ENCODE results near the gene EPS8. TPM values are rescaled to one million over a fixed set of nuclear protein-coding genes. Genes with fewer than 3 reads are reported as not detected.

Gene EPS8
- total RNA-seq, 1 donor from 2014 or later: 31.7 TPM

DNA sequence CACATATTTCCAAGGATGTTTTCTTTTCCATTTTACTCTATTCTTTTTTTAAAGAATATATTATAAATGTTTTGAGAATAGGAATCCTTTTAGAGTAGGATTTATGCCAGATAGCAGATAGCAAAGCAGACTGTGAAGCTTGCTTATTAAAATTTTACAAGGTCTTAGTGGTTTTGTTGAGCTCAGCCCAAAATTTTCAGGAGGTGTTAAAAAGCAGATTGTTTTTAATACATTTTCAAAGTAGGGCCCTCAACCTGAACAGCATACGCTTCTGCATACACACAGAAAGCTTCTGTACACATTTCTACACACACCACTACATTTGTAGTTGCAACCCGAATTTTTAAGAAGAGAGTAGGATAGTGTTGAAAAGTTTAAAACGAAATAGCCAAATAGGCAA lies 151.0 kb downstream of the EPS8 start:
- no peak for DNase-seq (ENCODE audit: extremely low spot score, unreplicated experiment)
- Mint-ChIP-seq H3K9me3 (no peaks in the 10 kb centered on the region), H3K4me3 (no peak overlapping the region), H3K36me3 (peaks cover 38% of the 10 kb centered on the region), H3K27ac (no peak overlapping the region), H3K4me1 (ENCODE audit: unreplicated experiment) (no peaks in the 10 kb centered on the region), H3K27me3 (no peaks in the 10 kb centered on the region)
- TF ChIP-seq, protein P1, sequence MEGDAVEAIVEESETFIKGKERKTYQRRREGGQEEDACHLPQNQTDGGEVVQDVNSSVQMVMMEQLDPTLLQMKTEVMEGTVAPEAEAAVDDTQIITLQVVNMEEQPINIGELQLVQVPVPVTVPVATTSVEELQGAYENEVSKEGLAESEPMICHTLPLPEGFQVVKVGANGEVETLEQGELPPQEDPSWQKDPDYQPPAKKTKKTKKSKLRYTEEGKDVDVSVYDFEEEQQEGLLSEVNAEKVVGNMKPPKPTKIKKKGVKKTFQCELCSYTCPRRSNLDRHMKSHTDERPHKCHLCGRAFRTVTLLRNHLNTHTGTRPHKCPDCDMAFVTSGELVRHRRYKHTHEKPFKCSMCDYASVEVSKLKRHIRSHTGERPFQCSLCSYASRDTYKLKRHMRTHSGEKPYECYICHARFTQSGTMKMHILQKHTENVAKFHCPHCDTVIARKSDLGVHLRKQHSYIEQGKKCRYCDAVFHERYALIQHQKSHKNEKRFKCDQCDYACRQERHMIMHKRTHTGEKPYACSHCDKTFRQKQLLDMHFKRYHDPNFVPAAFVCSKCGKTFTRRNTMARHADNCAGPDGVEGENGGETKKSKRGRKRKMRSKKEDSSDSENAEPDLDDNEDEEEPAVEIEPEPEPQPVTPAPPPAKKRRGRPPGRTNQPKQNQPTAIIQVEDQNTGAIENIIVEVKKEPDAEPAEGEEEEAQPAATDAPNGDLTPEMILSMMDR (conservative IDR thresholded peaks at IDR 0.05): no peak

DNA sequence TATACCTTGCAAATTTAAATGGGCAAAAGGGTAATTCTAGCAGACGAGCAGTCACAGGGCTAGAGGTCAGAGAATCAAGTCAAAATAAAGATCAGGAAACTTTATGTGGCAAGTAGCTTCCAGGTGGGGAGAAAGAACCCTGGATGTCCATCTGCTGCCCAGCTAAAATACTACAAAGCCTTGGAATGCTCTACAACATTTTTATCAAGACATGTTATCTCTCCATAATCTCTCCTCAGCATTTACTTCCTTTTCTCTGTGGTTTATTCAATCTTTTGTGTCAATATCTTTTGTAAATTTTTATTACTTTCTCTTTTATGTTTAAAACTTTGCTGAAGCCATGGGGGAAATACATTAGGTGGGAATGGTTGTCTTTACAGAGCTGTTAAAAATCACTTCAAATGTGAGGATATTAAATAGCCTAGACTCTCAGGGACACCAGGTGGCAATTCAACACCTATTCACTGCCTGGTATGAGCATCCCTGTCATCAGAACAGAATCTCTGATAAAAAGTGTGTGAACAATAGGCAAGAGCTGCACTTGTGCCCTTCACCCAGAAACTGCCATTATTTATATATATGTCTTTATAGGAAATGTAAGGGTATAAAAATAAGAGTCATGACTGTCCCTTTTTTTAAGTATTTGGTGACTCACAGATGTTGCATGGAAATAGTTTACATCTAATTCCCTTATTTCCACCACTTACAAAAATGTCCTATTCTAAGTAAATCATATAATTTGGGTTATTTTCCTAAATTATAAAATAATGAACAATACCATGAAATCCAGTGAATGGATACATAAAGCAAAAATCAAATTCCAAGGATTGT lies 152.9 kb downstream of the EPS8 start:
- no peak for DNase-seq (ENCODE audit: extremely low spot score, unreplicated experiment)
- Mint-ChIP-seq H3K36me3 (peaks cover 42% of the 10 kb centered on the region), H3K27me3 (no peaks in the 10 kb centered on the region), H3K4me1 (ENCODE audit: unreplicated experiment) (no peaks in the 10 kb centered on the region), H3K4me3 (no peak overlapping the region), H3K27ac (no peak overlapping the region), H3K9me3 (no peaks in the 10 kb centered on the region)
- TF ChIP-seq, protein P1 (conservative IDR thresholded peaks at IDR 0.05): no peak

DNA sequence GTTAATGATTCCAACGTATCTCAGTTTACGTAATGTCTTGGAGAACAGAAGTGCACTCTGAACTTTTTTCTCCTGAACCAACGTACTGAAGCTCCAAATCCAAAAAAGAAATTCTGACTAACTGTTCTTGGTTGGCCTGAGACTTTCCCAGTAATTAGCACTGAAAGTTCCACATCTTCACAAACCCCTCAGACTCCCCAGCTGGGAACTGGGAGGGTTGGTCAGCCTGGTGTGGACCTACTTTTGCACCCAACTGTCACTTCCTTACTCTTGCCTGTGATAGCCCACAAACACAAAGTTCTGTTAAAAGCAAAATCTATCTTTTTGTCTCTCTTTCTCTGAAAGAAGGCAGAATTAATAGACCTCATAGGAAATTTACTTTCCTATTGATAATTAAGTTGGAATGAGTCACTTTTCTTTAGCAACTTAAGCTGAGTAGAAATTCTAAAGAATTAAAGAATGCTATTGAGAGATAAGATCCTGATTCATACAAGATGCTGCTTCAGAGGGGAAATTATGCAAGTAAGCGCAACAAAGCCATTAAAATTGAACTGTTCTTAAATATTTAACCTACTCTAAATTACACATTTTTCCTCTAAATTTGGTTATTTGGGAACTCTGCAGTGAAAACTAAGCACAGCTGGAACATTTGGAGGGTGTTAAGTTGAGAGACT lies 155.0 kb downstream of the EPS8 start:
- Mint-ChIP-seq H3K27ac (no peak overlapping the region), H3K4me3 (no peak overlapping the region), H3K27me3 (no peaks in the 10 kb centered on the region), H3K36me3 (peaks cover 37% of the 10 kb centered on the region), H3K4me1 (ENCODE audit: unreplicated experiment) (no peaks in the 10 kb centered on the region), H3K9me3 (no peaks in the 10 kb centered on the region)
- TF ChIP-seq, protein P1 (conservative IDR thresholded peaks at IDR 0.05): no peak
- no peak for DNase-seq (ENCODE audit: extremely low spot score, unreplicated experiment)

DNA sequence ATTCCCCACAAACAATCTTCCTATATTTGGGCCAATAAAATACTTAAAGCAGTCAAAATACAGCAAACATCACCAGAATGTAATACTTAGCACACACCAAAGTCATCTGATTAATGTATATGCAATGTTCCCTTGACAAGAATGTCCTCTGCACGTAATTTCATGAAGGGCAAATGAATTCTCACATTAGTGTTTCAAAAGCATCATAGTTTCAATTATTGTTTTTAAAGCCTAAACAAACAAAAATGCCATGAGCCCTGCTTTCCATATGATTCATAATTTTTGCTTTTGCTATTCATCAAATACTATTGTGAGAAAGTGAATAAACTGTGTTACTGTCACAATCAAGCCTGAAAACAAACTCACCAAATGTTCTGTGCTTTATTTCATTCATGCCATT lies 156.0 kb downstream of the EPS8 start:
- no peaks in the 10 kb centered on the region for H3K9me3 Mint-ChIP-seq
- peaks cover 28% of the 10 kb centered on the region for H3K36me3 Mint-ChIP-seq
- no peak overlapping the region for H3K27ac Mint-ChIP-seq
- peaks cover 2% of the 10 kb centered on the region for H3K4me1 Mint-ChIP-seq (ENCODE audit: unreplicated experiment)
- DNase-seq (ENCODE audit: extremely low spot score, unreplicated experiment): no peak
- H3K4me3 Mint-ChIP-seq: no peak overlapping the region
- no peaks in the 10 kb centered on the region for H3K27me3 Mint-ChIP-seq
- TF ChIP-seq, protein P1 (conservative IDR thresholded peaks at IDR 0.05): no peak

DNA sequence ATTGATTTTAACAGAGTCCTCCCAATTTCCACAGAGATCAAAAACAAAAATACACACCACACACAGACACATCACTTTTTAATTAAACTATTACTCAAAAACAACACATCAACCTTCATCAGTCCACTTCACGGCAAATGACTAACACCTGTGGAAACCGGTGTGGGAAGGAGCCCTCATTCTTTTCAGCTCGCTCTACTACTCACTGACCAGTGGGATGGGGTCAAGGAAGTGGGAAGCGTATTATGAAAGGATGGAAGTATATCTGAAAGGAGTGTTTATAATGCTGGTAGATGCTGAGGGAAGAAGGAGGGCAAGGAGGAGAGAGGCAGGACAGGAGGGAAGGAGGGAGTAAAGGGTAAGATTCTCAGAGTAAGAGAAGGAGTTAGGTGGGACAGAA lies 156.5 kb downstream of the EPS8 start:
- Mint-ChIP-seq H3K4me3 (no peak overlapping the region), H3K36me3 (peaks cover 26% of the 10 kb centered on the region), H3K27me3 (no peaks in the 10 kb centered on the region), H3K9me3 (no peaks in the 10 kb centered on the region), H3K27ac (no peak overlapping the region), H3K4me1 (ENCODE audit: unreplicated experiment) (peaks cover 3% of the 10 kb centered on the region)
- no peak for DNase-seq (ENCODE audit: extremely low spot score, unreplicated experiment)
- TF ChIP-seq, protein P1 (conservative IDR thresholded peaks at IDR 0.05): no peak

Data from type B pancreatic cell (in vitro differentiated cells).